ENCODE measurements around the gene ANKRD17.

DNA sequence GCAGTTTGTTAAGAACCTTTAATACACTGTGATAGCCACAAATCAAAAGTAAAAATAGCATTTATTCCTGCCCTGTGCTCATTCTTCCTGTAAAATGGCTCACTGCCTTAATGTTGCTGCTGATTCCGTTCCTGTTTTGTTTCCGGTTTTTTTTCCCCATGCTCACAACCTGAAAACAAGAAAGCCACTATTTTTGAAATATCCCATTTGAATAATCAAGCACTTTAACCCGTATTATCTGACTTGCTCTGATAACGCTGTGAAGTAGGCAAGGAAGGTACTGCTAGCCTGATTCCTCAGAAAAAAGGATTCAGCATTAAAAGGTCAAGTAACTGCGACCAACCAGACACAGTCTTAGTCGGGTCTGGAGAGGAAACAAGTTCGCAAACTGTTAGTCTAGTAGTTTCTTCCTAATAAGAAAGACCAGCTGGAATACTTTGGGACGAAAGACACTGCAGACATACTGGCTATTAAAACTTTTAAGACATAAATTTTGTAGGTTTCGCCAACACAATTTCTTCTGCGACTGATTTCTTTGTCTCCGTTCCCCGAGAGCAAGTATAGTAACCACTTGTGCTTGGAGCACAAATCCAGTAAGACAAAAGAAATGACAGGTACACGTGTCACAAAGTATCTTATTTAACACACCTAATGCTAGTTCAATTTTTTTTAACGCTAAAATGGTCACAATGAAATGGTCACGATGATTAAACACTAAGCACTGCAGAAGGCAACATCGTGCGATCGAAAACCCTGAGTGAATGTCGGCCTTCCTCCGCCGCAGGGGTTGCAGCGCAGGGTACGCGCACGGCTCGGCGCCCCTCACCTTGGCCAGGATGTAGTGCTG lies 189.9 kb downstream of the ANKRD17 start:
- no peak for TF ChIP-seq POLR2A (IDR thresholded peaks at IDR 0.05)
- TF ChIP-seq, protein P1, sequence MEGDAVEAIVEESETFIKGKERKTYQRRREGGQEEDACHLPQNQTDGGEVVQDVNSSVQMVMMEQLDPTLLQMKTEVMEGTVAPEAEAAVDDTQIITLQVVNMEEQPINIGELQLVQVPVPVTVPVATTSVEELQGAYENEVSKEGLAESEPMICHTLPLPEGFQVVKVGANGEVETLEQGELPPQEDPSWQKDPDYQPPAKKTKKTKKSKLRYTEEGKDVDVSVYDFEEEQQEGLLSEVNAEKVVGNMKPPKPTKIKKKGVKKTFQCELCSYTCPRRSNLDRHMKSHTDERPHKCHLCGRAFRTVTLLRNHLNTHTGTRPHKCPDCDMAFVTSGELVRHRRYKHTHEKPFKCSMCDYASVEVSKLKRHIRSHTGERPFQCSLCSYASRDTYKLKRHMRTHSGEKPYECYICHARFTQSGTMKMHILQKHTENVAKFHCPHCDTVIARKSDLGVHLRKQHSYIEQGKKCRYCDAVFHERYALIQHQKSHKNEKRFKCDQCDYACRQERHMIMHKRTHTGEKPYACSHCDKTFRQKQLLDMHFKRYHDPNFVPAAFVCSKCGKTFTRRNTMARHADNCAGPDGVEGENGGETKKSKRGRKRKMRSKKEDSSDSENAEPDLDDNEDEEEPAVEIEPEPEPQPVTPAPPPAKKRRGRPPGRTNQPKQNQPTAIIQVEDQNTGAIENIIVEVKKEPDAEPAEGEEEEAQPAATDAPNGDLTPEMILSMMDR (IDR thresholded peaks at IDR 0.05): no peak
- peak in 1 of 4 donors; percentile 41 for TF ChIP-seq POLR2AphosphoS5 (IDR thresholded peaks at IDR 0.05)
- no peak for TF ChIP-seq EP300 (IDR thresholded peaks at IDR 0.05)

All from sigmoid colon (tissue), 4 donors.